ENCODE results near the gene RAB25.

DNA sequence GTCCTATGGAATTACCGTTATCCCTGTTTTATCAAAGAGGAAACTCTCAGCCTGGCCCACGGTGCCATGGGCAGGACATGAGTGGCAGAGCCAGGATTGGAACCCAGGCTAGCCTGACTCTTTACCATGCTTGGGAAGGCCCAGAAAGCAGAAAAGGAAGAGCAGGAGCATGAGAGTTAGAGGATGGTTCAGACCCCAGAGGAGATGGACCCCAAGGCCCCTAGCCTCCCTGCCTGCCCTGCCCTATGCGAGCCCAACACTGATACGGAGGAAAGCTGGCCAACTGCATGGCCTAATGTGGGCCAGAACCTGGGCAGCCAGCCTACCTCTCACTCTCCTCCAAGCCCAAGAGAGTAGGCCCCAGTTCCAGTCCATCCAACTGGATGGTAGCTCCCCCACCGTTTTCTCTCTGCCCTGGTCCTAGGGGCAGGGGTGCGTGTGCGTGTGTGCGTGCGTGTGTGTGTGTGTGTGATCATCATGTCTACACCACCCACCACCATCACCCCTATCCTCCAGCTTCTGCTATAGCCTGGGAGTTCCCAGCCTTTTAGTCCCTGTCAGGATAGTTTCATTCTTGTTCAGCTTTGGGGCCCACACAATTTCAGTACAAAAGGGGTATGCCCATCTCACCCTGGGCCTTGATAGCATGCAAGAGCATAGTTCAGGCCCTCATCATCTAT is 36.7 kb downstream of the RAB25 start:
- TF ChIP-seq SIN3A (IDR thresholded peaks at IDR 0.05; ENCODE audit: borderline replicate concordance, insufficient read depth, low read length) (no peak), POLR2AphosphoS5 (IDR thresholded peaks at IDR 0.05; ENCODE audit: low read depth, low read length) (no peak)

Measured in PFSK-1 (cell line).